Endothelial cell of umbilical vein (primary cell): Measurements from ENCODE around the gene SPATA32. TPM values are rescaled to one million over a fixed set of nuclear protein-coding genes. Genes with fewer than 3 reads are reported as not detected.

Source experiments
- BruUV-seq: library from RNA; stranded (reverse); fragments of 400-500 nt; replicated peaks from 2 replicates; lab custom pipeline; 2021; lab: Mats Ljungman, UMichigan
- CTCF ChIA-PET: fragments of 300-600, 350-600 bp; sonication (Branson Sonifier 250); formaldehyde crosslinking; loops from one replicate; lab custom pipeline; 2021; ENCODE audit warnings: antibody characterized with exemption, inconsistent platforms; lab: Charles Lee
- POLR2A ChIA-PET: fragments of 300-600, 350-600 bp; sonication (Branson Sonifier 250); formaldehyde crosslinking; loops from one replicate; lab custom pipeline; 2021; ENCODE audit warnings: antibody characterized with exemption, inconsistent platforms; lab: Charles Lee
- DNase-seq: peaks from one replicate; pipeline ENCODE4 v3.0.0-alpha.2; 2011; ENCODE audit warnings: low read depth, low spot score
- FAIRE-seq: peaks from 2 replicates; lab custom pipeline; 2011; peaks lifted over from hg19 to GRCh38; lab: Jason Lieb, UNC
- H2AFZ ChIP-seq: 2 replicates; pipeline ENCODE4 v1.6.0; 2012; ENCODE audit warnings: low read depth, low read length, control low read depth, inconsistent platforms
- H3K27ac ChIP-seq: 2 replicates; pipeline ENCODE4 v1.5.1; 2011; ENCODE audit warnings: low read depth, mild to moderate bottlenecking, control low read depth, low read length, moderate library complexity; ENCODE audit not compliant: insufficient read depth
- H3K27me3 ChIP-seq, 2 experiments: 2 replicates each; pipeline versions ENCODE4 v1.6.0 to v1.6.1; 2011; ENCODE audit warnings: low read length in 2 of 2, mixed read lengths in 1 of 2; ENCODE audit not compliant: control insufficient read depth in 2 of 2, insufficient read depth in 2 of 2
- H3K36me3 ChIP-seq, 2 experiments: 2 replicates in 1 of 2; 3 replicates in 1 of 2; pipeline ENCODE4 v1.5.1; 2011; ENCODE audit warnings: low read length in 2 of 2, mild to moderate bottlenecking in 1 of 2, moderate library complexity in 1 of 2; ENCODE audit not compliant: control insufficient read depth in 2 of 2, insufficient read depth in 2 of 2; ENCODE audit errors: extremely low read depth in 1 of 2
- H3K4me1 ChIP-seq: 3 replicates; pipeline ENCODE4 v1.5.1; 2011; ENCODE audit warnings: mild to moderate bottlenecking, low read length; ENCODE audit not compliant: control insufficient read depth, insufficient read depth; ENCODE audit errors: extremely low read depth
- H3K4me2 ChIP-seq: 2 replicates; pipeline ENCODE4 v1.6.1; 2011; ENCODE audit warnings: low read length, control low read depth, mixed read lengths; ENCODE audit not compliant: insufficient read depth
- H3K4me3 ChIP-seq, 3 experiments: fragments of 200-600 bp in 1 of 3; sonication (generic), shearing (Covaris generic) in 1 of 3; replicated peaks in 1 of 3; 2 replicates each; pipeline ENCODE4 v1.5.1; 2011 to 2016; ENCODE audit warnings: control low read depth in 3 of 3, low read length in 3 of 3, mild to moderate bottlenecking in 2 of 3, inconsistent platforms in 1 of 3, low read depth in 1 of 3, moderate library complexity in 1 of 3; ENCODE audit not compliant: insufficient read depth in 1 of 3
- H3K79me2 ChIP-seq: 2 replicates; pipeline ENCODE4 v1.6.0; 2012; ENCODE audit warnings: low read length, inconsistent platforms; ENCODE audit not compliant: control insufficient read depth, insufficient read depth
- H3K9ac ChIP-seq: replicated peaks from 2 replicates; pipeline ENCODE3; 2011; ENCODE audit warnings: low read length, control low read depth; ENCODE audit not compliant: insufficient read depth; ENCODE audit errors: extremely low read depth
- H3K9me1 ChIP-seq: replicated peaks from 3 replicates; pipeline ENCODE4 v1.6.0; 2011; ENCODE audit warnings: mild to moderate bottlenecking, low read length; ENCODE audit not compliant: control insufficient read depth, insufficient read depth; ENCODE audit errors: extremely low read depth
- H3K9me3 ChIP-seq: replicated peaks from 2 replicates; pipeline ENCODE4 v1.5.1; 2012; ENCODE audit warnings: low read length, inconsistent platforms; ENCODE audit not compliant: control insufficient read depth, insufficient read depth
- H4K20me1 ChIP-seq: replicated peaks from 2 replicates; pipeline ENCODE3; 2011; ENCODE audit warnings: mild to moderate bottlenecking, low read length; ENCODE audit not compliant: control insufficient read depth, insufficient read depth; ENCODE audit errors: extremely low read depth
- FOS ChIP-seq: IDR thresholded peaks from 2 replicates; pipeline ENCODE4 v1.6.1; 2011; ENCODE audit warnings: mild to moderate bottlenecking, low read length, moderate library complexity, borderline replicate concordance; ENCODE audit not compliant: insufficient read depth
- JUN ChIP-seq: IDR thresholded peaks from 2 replicates; pipeline ENCODE4 v1.6.1; 2011; ENCODE audit warnings: borderline replicate concordance, low read depth; ENCODE audit not compliant: insufficient read length, insufficient read depth
- dilution Hi-C: fragments of 300-500 bp; cut with MboI; formaldehyde crosslinking; loops from one replicate; pipeline ENCODE4 v1.15.0; 2019; ENCODE audit warnings: low sequenced_read_pairs; ENCODE audit not compliant: extremely low pct_ligation_motif_present
- intact Hi-C: fragments of 100-400 bp; cut with micrococcal nuclease; formaldehyde crosslinking; loops from one replicate; pipeline ENCODE4 v1.10.0; 2022
- polyA plus RNA-seq, 4 experiments: library from polyadenylated mRNA; depleted of rRNA in 3 of 4; stranded (reverse) in 3 of 4; unstranded in 1 of 4; fragments of >200 nt; gene quantifications; 2 replicates each; pipeline versions ENCODE4 v1.2.1 to v1.2.3, GENCODE V29; 2011 to 2012; ENCODE audit warnings: missing spikeins in 1 of 4
- total RNA-seq: library from RNA; stranded (reverse); gene quantifications from 2 replicates; pipeline ENCODE4 v1.2.3, GENCODE V29; 2021
- TF ChIP-seq, protein P1 (sequence below): IDR thresholded peaks from 2 replicates; pipeline ENCODE4 v1.6.1; 2011; ENCODE audit not compliant: insufficient read depth, insufficient read length
- TF ChIP-seq, protein P2 (sequence below), 2 donors: IDR thresholded peaks; 1 replicate in 1 of 2; 2 replicates in 1 of 2; pipeline ENCODE4 v1.5.1; 2011; ENCODE audit warnings: low read length in 2 of 2, mild to moderate bottlenecking in 2 of 2, moderate library complexity in 2 of 2, control low read depth in 1 of 2, inconsistent platforms in 1 of 2, low read depth in 1 of 2; ENCODE audit not compliant: insufficient read depth in 1 of 2; ENCODE audit errors: extremely low read depth in 1 of 2

SPATA32 gene
- total and polyA plus RNA-seq, 2 donors (not counting 3 experiments of a cell fraction or from before 2014, with no cell fraction given): not detected

DNA sequence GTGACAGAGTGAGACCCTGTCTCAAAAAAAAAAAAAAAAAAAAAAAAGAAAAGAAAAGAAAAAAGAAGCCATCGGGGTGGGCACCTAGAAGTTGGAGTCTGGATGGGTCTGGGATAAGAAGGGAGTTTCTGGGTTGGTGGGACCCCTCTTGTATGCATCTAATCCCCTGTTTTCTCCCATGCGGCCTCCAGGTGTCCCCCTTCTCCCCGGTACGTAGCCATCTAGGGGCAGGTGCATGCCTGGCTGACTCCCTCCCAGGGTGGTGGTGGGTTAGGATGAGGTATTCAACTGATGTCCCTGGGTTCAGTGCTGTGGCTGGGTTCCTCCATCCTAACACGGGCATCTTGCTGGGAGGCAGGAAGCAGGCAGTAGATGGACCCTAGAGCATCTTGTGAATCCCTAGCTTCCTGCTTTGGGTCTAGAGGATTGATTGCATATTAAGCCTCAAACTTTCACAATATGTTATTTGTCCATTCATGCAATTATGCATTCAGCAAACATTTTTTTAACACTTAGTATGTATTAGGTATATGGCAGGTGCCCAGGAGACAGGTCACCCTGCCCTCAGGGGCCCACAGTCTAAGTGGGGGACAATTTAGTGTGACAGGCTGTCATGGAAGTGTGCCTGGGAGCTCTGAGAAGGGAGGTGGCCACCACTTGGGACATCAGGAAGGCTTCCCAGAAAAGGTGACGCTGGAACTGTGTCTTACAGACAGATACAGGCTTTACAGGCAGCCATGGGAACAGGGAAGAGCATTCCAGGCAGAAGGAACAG, 27.1 kb downstream of the SPATA32 start:
- H3K36me3 ChIP-seq: no peaks in the 10 kb centered on the region
- DNase-seq: no peak
- intact Hi-C loops: loop anchor here (1.0 kb wide), 3 partner anchors 16 to 150 kb away; partner anchors contain the start of gene ACBD4
- TF ChIP-seq JUN: no peak
- TF ChIP-seq, protein P1, sequence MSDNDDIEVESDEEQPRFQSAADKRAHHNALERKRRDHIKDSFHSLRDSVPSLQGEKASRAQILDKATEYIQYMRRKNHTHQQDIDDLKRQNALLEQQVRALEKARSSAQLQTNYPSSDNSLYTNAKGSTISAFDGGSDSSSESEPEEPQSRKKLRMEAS: no peak
- TF ChIP-seq, protein P2, sequence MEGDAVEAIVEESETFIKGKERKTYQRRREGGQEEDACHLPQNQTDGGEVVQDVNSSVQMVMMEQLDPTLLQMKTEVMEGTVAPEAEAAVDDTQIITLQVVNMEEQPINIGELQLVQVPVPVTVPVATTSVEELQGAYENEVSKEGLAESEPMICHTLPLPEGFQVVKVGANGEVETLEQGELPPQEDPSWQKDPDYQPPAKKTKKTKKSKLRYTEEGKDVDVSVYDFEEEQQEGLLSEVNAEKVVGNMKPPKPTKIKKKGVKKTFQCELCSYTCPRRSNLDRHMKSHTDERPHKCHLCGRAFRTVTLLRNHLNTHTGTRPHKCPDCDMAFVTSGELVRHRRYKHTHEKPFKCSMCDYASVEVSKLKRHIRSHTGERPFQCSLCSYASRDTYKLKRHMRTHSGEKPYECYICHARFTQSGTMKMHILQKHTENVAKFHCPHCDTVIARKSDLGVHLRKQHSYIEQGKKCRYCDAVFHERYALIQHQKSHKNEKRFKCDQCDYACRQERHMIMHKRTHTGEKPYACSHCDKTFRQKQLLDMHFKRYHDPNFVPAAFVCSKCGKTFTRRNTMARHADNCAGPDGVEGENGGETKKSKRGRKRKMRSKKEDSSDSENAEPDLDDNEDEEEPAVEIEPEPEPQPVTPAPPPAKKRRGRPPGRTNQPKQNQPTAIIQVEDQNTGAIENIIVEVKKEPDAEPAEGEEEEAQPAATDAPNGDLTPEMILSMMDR (IDR thresholded peaks at IDR 0.05; ENCODE audit: extremely low read depth in 1 of 2, insufficient read depth in 1 of 2, low read depth in 1 of 2, low read length in 2 of 2): peak; percentile 6 to 28
- TF ChIP-seq FOS: no peak
- CTCF ChIA-PET: interaction anchor here (1.0 to 3.5 kb wide), 21 partner anchors 9 to 618 kb away, joined by 3 to 73 read pairs (median 6); partner anchors contain the start of genes ACBD4 and MAP3K14
- H3K4me2 ChIP-seq: no peak overlapping the region
- no peak for FAIRE-seq
- no peak overlapping the region for H2AFZ ChIP-seq
- H3K27me3 ChIP-seq: no peaks in the 10 kb centered on the region
- dilution Hi-C loops: no loop called here
- no peaks in the 10 kb centered on the region for H3K79me2 ChIP-seq
- no peaks in the 10 kb centered on the region for H4K20me1 ChIP-seq
- POLR2A ChIA-PET: no interaction called here
- no TSS peak for BruUV-seq
- H3K9me3 ChIP-seq: no peaks in the 10 kb centered on the region
- H3K9me1 ChIP-seq: no peaks in the 10 kb centered on the region
- no peak overlapping the region for H3K4me3 ChIP-seq
- H3K4me1 ChIP-seq: no peaks in the 10 kb centered on the region
- H3K9ac ChIP-seq: no peak overlapping the region
- H3K27ac ChIP-seq: no peak overlapping the region
